ENCODE data around the gene GOSR2. TPM values are rescaled to one million over a fixed set of nuclear protein-coding genes. Genes with fewer than 3 reads are reported as not detected.

The GOSR2 gene
- total and polyA plus RNA-seq, 2 of the 13 experiments (the other 11 are each of a cell fraction or from before 2014, with no cell fraction given), result 61.5 to 63.9 TPM

- Histone ChIP-seq H3K79me2 (ENCODE audit: insufficient read depth, low read length) (no peaks in the 10 kb centered on the region), H3K4me2 (ENCODE audit: low read depth, low read length) (no peak overlapping the region), H3K4me3 (replicated peaks in 1 of 3; ENCODE audit: insufficient read depth in 1 of 3, low read depth in 2 of 3, low read length in 3 of 3) (no peak overlapping the region), H3K36me3 (replicated peaks in 1 of 2; ENCODE audit: control insufficient read depth in 1 of 2, insufficient read depth in 2 of 2, low read length in 2 of 2) (peaks cover 0 to 2% of the 10 kb centered on the region in 2 experiments; a peak in 1 of 5 replicates), H3K9me3 (ENCODE audit: low read length) (no peaks in the 10 kb centered on the region), H3K4me1 (ENCODE audit: insufficient read depth, low read length) (no peaks in the 10 kb centered on the region), H3K9ac (ENCODE audit: insufficient read depth, low read depth, low read length) (no peak overlapping the region), H3K27ac (ENCODE audit: extremely low read length, insufficient read depth, low read length) (no peak overlapping the region), H4K20me1 (ENCODE audit: insufficient read depth, low read length) (no peaks in the 10 kb centered on the region; the same call in 1 of the 2 replicates), H3K27me3 (ENCODE audit: control insufficient read depth in 1 of 2, insufficient read depth in 2 of 2, low read length in 2 of 2) (no peaks in the 10 kb centered on the region), H2AFZ (ENCODE audit: low read length) (no peak overlapping the region)
- in situ Hi-C loops (cut with HindIII; ENCODE audit: extremely low pct_ligation_motif_present, low pct_unique_long_range_greater_than_20kb), result no loop called here
- WGBS (ENCODE audit: low lambda C conversion rate), result 83% methylated on average over 2 of the region's 2 CpGs
- DNase-seq (ENCODE audit: low spot score) (no peak), FAIRE-seq (no peak), ATAC-seq (no peak)
- no TSS peak for BruUV-seq (replicated peaks)
- ChIA-PET POLR2A (no interaction called here), CTCF (ENCODE audit: low intra/inter-chr PET ratio, low total read pairs) (no interaction called here)
- TF ChIP-seq ZNF678 (CRISPR knock-in tag; IDR thresholded peaks at IDR 0.05), result no peak
- TF ChIP-seq ATF7 (IDR thresholded peaks at IDR 0.05), result no peak
- no peak for TF ChIP-seq ATF7 (CRISPR knock-in tag; IDR thresholded peaks at IDR 0.05)
- TF ChIP-seq ZNF552 (CRISPR knock-in tag; IDR thresholded peaks at IDR 0.05; ENCODE audit: borderline replicate concordance), result no peak
- TF ChIP-seq ZNF235 (CRISPR knock-in tag; IDR thresholded peaks at IDR 0.05; ENCODE audit: borderline replicate concordance), result no peak
- intact Hi-C loops (cut with micrococcal nuclease; ENCODE audit: unreplicated experiment), result no loop called here
Measured at GRCh38 chr17:46963571-46963970, 40.6 kb downstream of the GOSR2 start.

DNA sequence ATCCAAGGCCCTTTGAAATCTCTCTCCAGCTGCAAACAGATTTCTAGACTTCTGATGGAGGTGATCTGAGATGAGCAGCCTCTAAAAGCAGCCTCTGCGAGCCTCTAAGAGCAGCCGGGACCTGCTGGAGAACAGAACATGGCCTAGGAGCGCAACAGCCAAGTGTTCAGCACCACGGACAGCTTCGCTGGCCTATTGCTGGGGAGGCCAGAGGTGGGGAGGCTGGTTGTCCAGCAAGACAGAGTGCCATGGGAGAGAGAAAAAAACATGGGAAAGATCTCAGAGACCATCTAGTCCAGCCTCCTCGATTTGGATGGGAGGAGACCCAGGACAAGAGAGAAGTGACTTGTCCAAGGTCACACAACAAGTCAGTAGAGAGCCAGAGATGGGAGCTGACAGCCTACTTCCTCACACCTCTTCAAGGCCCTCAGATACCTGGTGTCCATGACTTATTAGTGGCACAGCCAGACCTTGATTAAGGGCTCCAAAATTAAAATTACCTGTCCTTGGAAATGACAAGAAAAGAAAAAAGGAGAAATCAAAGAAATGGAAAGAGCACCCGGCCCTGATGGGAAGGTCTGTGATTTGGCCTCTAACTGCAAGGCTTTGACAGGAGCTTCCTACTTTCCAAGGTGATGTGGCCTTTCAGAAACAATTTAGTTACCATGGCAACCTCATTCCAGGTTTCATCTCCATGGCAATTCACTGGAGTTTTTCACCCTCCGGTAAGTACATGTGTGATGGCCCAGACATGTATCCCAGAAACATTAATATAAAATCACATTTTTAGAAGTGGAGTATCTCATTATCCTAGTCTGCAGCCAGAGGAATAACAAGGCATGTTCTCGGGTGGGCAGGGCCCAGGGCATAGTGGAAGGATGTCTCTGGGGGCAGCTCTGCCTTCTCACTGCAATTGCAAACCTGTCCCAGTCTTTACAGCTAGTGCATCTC, 41.6 kb downstream of the GOSR2 start:
- intact Hi-C loops (cut with micrococcal nuclease; ENCODE audit: unreplicated experiment), result loop anchor here (1.0 kb wide), 1 partner anchor 9 kb away; no protein-coding TSS in a partner anchor
- TF ChIP-seq, protein P1, sequence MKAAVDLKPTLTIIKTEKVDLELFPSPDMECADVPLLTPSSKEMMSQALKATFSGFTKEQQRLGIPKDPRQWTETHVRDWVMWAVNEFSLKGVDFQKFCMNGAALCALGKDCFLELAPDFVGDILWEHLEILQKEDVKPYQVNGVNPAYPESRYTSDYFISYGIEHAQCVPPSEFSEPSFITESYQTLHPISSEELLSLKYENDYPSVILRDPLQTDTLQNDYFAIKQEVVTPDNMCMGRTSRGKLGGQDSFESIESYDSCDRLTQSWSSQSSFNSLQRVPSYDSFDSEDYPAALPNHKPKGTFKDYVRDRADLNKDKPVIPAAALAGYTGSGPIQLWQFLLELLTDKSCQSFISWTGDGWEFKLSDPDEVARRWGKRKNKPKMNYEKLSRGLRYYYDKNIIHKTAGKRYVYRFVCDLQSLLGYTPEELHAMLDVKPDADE (CRISPR knock-in tag; IDR thresholded peaks at IDR 0.05), result no peak
- TF ChIP-seq GTF3A (CRISPR knock-in tag; conservative IDR thresholded peaks at IDR 0.05), result no peak
- TF ChIP-seq ZSCAN12 (CRISPR knock-in tag; IDR thresholded peaks at IDR 0.05), result no peak
- no peak for TF ChIP-seq ZNF3 (CRISPR knock-in tag; IDR thresholded peaks at IDR 0.05)
- TF ChIP-seq, protein P2, sequence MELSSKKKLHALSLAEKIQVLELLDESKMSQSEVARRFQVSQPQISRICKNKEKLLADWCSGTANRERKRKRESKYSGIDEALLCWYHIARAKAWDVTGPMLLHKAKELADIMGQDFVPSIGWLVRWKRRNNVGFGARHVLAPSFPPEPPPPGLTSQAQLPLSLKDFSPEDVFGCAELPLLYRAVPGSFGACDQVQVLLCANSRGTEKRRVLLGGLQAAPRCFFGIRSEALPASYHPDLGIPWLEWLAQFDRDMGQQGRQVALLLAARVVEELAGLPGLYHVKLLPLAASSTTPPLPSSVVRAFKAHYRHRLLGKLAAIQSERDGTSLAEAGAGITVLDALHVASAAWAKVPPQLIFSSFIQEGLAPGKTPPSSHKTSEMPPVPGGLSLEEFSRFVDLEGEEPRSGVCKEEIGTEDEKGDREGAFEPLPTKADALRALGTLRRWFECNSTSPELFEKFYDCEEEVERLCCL (CRISPR knock-in tag; IDR thresholded peaks at IDR 0.05; ENCODE audit: borderline replicate concordance), result no peak; the same call in 1 of the 2 replicates
- TF ChIP-seq EED (CRISPR knock-in tag; IDR thresholded peaks at IDR 0.05), result no peak
- TF ChIP-seq HMG20A (CRISPR knock-in tag; IDR thresholded peaks at IDR 0.05; ENCODE audit: borderline replicate concordance), result no peak
- TF ChIP-seq, protein P3, sequence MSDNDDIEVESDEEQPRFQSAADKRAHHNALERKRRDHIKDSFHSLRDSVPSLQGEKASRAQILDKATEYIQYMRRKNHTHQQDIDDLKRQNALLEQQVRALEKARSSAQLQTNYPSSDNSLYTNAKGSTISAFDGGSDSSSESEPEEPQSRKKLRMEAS (IDR thresholded peaks at IDR 0.05), result no peak
- TF ChIP-seq SMARCC2 (IDR thresholded peaks at IDR 0.05), result no peak
- peak; percentile 32; the same call in 1 of the 2 replicates for TF ChIP-seq RFX1 (IDR thresholded peaks at IDR 0.05)
- no peak for TF ChIP-seq SP5 (CRISPR knock-in tag; IDR thresholded peaks at IDR 0.05; ENCODE audit: borderline replicate concordance, low read depth)
- TF ChIP-seq ZKSCAN8 (CRISPR knock-in tag; IDR thresholded peaks at IDR 0.05; ENCODE audit: borderline replicate concordance), result no peak

More for the DNA sequence above, 41.6 kb downstream of the GOSR2 start:
- Histone ChIP-seq H3K27me3 (ENCODE audit: control insufficient read depth in 1 of 2, insufficient read depth in 2 of 2, low read length in 2 of 2) (no peaks in the 10 kb centered on the region), H3K4me3 (replicated peaks in 1 of 3; ENCODE audit: insufficient read depth in 1 of 3, low read depth in 2 of 3, low read length in 3 of 3) (no peak overlapping the region), H3K4me2 (ENCODE audit: low read depth, low read length) (no peak overlapping the region), H3K36me3 (replicated peaks in 1 of 2; ENCODE audit: control insufficient read depth in 1 of 2, insufficient read depth in 2 of 2, low read length in 2 of 2) (peaks cover 0 to 2% of the 10 kb centered on the region in 2 experiments; a peak in 1 of 5 replicates), H3K79me2 (ENCODE audit: insufficient read depth, low read length) (no peaks in the 10 kb centered on the region), H3K4me1 (ENCODE audit: insufficient read depth, low read length) (no peaks in the 10 kb centered on the region), H3K9me3 (ENCODE audit: low read length) (no peaks in the 10 kb centered on the region), H4K20me1 (ENCODE audit: insufficient read depth, low read length) (no peaks in the 10 kb centered on the region; the same call in 1 of the 2 replicates), H3K27ac (ENCODE audit: extremely low read length, insufficient read depth, low read length) (no peak overlapping the region), H2AFZ (ENCODE audit: low read length) (no peak overlapping the region), H3K9ac (ENCODE audit: insufficient read depth, low read depth, low read length) (no peak overlapping the region)
- FAIRE-seq (no peak), ATAC-seq (peak; percentile 46), DNase-seq (ENCODE audit: low spot score) (no peak)
- POLR2A ChIA-PET, result no interaction called here
- no TSS peak for BruUV-seq (replicated peaks)
- 93% methylated on average over 9 of the region's 9 CpGs for WGBS (ENCODE audit: low lambda C conversion rate)
- CTCF ChIA-PET (ENCODE audit: low intra/inter-chr PET ratio, low total read pairs), result no interaction called here
- in situ Hi-C loops (cut with HindIII; ENCODE audit: extremely low pct_ligation_motif_present, low pct_unique_long_range_greater_than_20kb), result no loop called here

Data from HepG2 (cell line).